K562 (cell line): ENCODE measurements around the gene DPM2.

Experiments
- NFYB ChIP-seq: IDR thresholded peaks from 2 replicates; pipeline ENCODE4 v1.6.1; 2011; ENCODE audit warnings: mild to moderate bottlenecking, moderate library complexity; ENCODE audit not compliant: insufficient read length; ENCODE audit errors: extremely low read depth
- ZSCAN29 ChIP-seq: fragments of 450-650 bp; IDR thresholded peaks from 2 replicates; pipeline ENCODE4 v1.6.1; 2017

- no peak for TF ChIP-seq NFYB
- TF ChIP-seq ZSCAN29: no peak
Observed at GRCh38 chr9:127961613-127962155, 24.0 kb upstream of the DPM2 start.
